HPDE6-E6E7 (cell line): ENCODE measurements around the gene MREG.
A peak's percentile ranks its signal among the peaks of the same experiment; 100 is the strongest.
"Not testable (repeated sequence)": the region's sequence is repeated elsewhere in the genome, so short reads cannot be mapped to it uniquely, and the experiment has no call there.

Experiments
- DNase-seq: peaks from one replicate; pipeline ENCODE4 v3.0.0; 2011; ENCODE audit warnings: missing footprints; ENCODE audit errors: extremely low spot score

MREG gene

GRCh38 chr2:216021768-216022565 is 8.6 kb upstream of the MREG start:
- DNase-seq: no peak

GRCh38 chr2:216018709-216019108 is 5.4 kb upstream of the MREG start:
- no peak for DNase-seq

- peak; percentile 80 for DNase-seq
These were observed 4.0 kb upstream of the MREG start for GRCh38 chr2:216017365-216017764.

- no peak for DNase-seq
These were observed 3.2 kb upstream of the MREG start for GRCh38 chr2:216016581-216016980.

- no peak for DNase-seq
These were observed 2.5 kb upstream of the MREG start for GRCh38 chr2:216015722-216016464.

- no peak for DNase-seq
These were observed 1.6 kb upstream of the MREG start for GRCh38 chr2:216014986-216015385.

GRCh38 chr2:216014006-216014405 is 655 bp upstream of the MREG start:
- no peak for DNase-seq

GRCh38 chr2:216012830-216013079 is 596 bp downstream of the MREG start:
- DNase-seq: no peak

GRCh38 chr2:216012133-216012829 is 1.1 kb downstream of the MREG start:
- peak; percentile 67 for DNase-seq

GRCh38 chr2:216009215-216009614 is 4.1 kb downstream of the MREG start:
- not testable (repeated sequence) for DNase-seq

GRCh38 chr2:216008387-216008786 is 5.0 kb downstream of the MREG start:
- no peak for DNase-seq

- DNase-seq: peak; percentile 79
These were observed 7.1 kb downstream of the MREG start for GRCh38 chr2:216006164-216006663.

GRCh38 chr2:216004697-216005283 is 8.6 kb downstream of the MREG start:
- no peak for DNase-seq

GRCh38 chr2:216003876-216004696 is 9.3 kb downstream of the MREG start:
- DNase-seq: no peak

- DNase-seq: no peak
These were observed 10.7 kb downstream of the MREG start for GRCh38 chr2:216002693-216003092.

GRCh38 chr2:216002101-216002678 is 11.2 kb downstream of the MREG start:
- DNase-seq: no peak

GRCh38 chr2:216001216-216002100 is 11.9 kb downstream of the MREG start:
- no peak for DNase-seq

- no peak for DNase-seq
These were observed 14.7 kb downstream of the MREG start for GRCh38 chr2:215998636-215999035.

GRCh38 chr2:215997219-215997618 is 16.1 kb downstream of the MREG start:
- DNase-seq: no peak

- DNase-seq: no peak
These were observed 18.4 kb downstream of the MREG start for GRCh38 chr2:215994911-215995310.
